CD4-positive, alpha-beta memory T cell (primary cell): ENCODE data around the gene CACNA2D1. TPM values are rescaled to one million over a fixed set of nuclear protein-coding genes. Genes with fewer than 3 reads are reported as not detected.
"Not testable (repeated sequence)": the region's sequence is repeated elsewhere in the genome, so short reads cannot be mapped to it uniquely, and the experiment has no call there.

Experiments used
- CTCF ChIA-PET: fragments of 350-600 bp; sonication (Branson Sonifier 250); formaldehyde crosslinking; loops from one replicate; lab custom pipeline; 2021; ENCODE audit warnings: inconsistent platforms; ENCODE audit not compliant: partially characterized antibody; lab: Charles Lee
- POLR2A ChIA-PET: fragments of 350-600 bp; sonication (Branson Sonifier 250); formaldehyde crosslinking; loops from one replicate; lab custom pipeline; 2021; ENCODE audit not compliant: partially characterized antibody; lab: Charles Lee
- DNase-seq, 5 donors: peaks; one replicate each; pipeline versions ENCODE4 v3.0.0 to v3.0.0-alpha.2; 2020 to 2022; ENCODE audit warnings: mixed read lengths in 1 of 5
- H3K27ac ChIP-seq: one replicate; pipeline ENCODE4 v1.7.0; 2013; ENCODE audit warnings: low read depth, low read length
- H3K27me3 ChIP-seq: 2 replicates; pipeline ENCODE4 v1.7.0; 2013; ENCODE audit warnings: mild to moderate bottlenecking, low read length, moderate library complexity; ENCODE audit not compliant: insufficient read depth
- H3K36me3 ChIP-seq: 2 replicates; pipeline ENCODE4 v1.7.0; 2013; ENCODE audit warnings: mild to moderate bottlenecking, low read length, moderate library complexity; ENCODE audit not compliant: insufficient read depth
- H3K4me1 ChIP-seq: 2 replicates; pipeline ENCODE4 v1.7.0; 2013; ENCODE audit warnings: mild to moderate bottlenecking, low read length, moderate library complexity; ENCODE audit not compliant: insufficient read depth
- H3K4me3 ChIP-seq, 2 donors: one replicate each; pipeline ENCODE4 v1.7.0; 2013; ENCODE audit warnings: low read length in 2 of 2, mild to moderate bottlenecking in 1 of 2
- H3K9me3 ChIP-seq, 2 donors: one replicate each; pipeline ENCODE4 v1.7.0; 2013; ENCODE audit warnings: low read length in 2 of 2, control low read depth in 1 of 2; ENCODE audit not compliant: control insufficient read depth in 1 of 2
- H3K27ac Mint-ChIP-seq, 7 donors: one replicate each; pipeline ENCODE4 v1.8.0; 2020 to 2021; ENCODE audit warnings: mixed read lengths in 7 of 7, mild to moderate bottlenecking in 6 of 7, inconsistent platforms in 3 of 7, moderate library complexity in 3 of 7
- H3K27me3 Mint-ChIP-seq, 2 donors: one replicate each; pipeline ENCODE4 v1.8.0; 2020 to 2021; ENCODE audit warnings: mixed read lengths in 2 of 2
- H3K36me3 Mint-ChIP-seq, 2 donors: one replicate each; pipeline ENCODE4 v1.8.0; 2020 to 2021; ENCODE audit warnings: mixed read lengths in 2 of 2, inconsistent platforms in 1 of 2, mild to moderate bottlenecking in 1 of 2
- H3K4me1 Mint-ChIP-seq, 4 donors: one replicate each; pipeline ENCODE4 v1.8.0; 2020 to 2021; ENCODE audit warnings: mixed read lengths in 4 of 4, mild to moderate bottlenecking in 1 of 4
- H3K4me3 Mint-ChIP-seq, 8 donors: one replicate each; pipeline ENCODE4 v1.8.0; 2020 to 2021; ENCODE audit warnings: mixed read lengths in 8 of 8, mild to moderate bottlenecking in 7 of 8, moderate library complexity in 6 of 8, inconsistent platforms in 3 of 8
- H3K9me3 Mint-ChIP-seq, 8 donors: one replicate each; pipeline ENCODE4 v1.8.0; 2020 to 2021; ENCODE audit warnings: mixed read lengths in 8 of 8, mild to moderate bottlenecking in 5 of 8, inconsistent platforms in 3 of 8, moderate library complexity in 1 of 8
- intact Hi-C: fragments of 100-400 bp; cut with micrococcal nuclease; formaldehyde crosslinking; loops from one replicate; pipeline ENCODE4 v1.15.1; 2023
- polyA plus RNA-seq, 2 donors: library from polyadenylated mRNA; unstranded; fragments of 300-500 nt; fragmentation: Illumina TruSeq; gene quantifications; one replicate each; pipeline ENCODE4 v1.2.3, GENCODE V29; 2021
- total RNA-seq, 2 experiments: library from RNA; stranded (reverse); gene quantifications; one replicate each; pipeline ENCODE4 v1.2.3, GENCODE V29; 2021

CACNA2D1 gene
- total and polyA plus RNA-seq, 4 experiments from 2014 or later: not detected

- Histone ChIP-seq H3K36me3 (no peaks in the 10 kb centered on the region), H3K27ac (no peak overlapping the region), H3K4me1 (no peaks in the 10 kb centered on the region), H3K9me3 (no peaks in the 10 kb centered on the region), H3K4me3 (no peak overlapping the region), H3K27me3 (no peaks in the 10 kb centered on the region)
- intact Hi-C loops: no loop called here
- no peak overlapping the region for H3K27ac Mint-ChIP-seq
- DNase-seq: no peak
- ChIA-PET CTCF (no interaction called here), POLR2A (no interaction called here)
- peaks cover 0 to 10% (median 4%) of the 10 kb centered on the region in 8 donors for H3K9me3 Mint-ChIP-seq
- H3K4me1 Mint-ChIP-seq: no peaks in the 10 kb centered on the region
- H3K4me3 Mint-ChIP-seq: no peak overlapping the region
- H3K27me3 Mint-ChIP-seq: no peaks in the 10 kb centered on the region
- H3K36me3 Mint-ChIP-seq: no peaks in the 10 kb centered on the region
Measured at GRCh38 chr7:82393076-82393839, 50.3 kb downstream of the CACNA2D1 start.

DNA sequence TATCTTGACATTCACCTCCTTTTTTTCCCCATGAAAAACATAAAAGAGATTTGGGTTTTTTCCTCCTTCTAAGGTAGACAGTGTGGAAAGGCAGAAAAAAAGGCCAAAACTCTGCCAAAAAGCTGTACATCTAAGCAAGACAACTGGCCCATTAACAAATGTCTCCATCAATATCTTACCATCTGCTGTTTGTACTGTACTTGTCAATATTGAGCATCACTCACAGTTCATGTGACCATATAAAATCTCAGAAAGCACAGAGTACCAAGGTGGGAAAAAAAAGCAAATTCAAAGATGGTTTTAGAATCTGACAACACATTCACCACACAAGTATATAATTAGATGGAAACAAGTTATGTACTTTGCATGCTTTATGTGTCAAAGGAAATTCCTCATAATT is 52.6 kb downstream of the CACNA2D1 start:
- Mint-ChIP-seq H3K36me3 (no peaks in the 10 kb centered on the region), H3K27me3 (no peaks in the 10 kb centered on the region), H3K27ac (no peak overlapping the region), H3K4me1 (no peaks in the 10 kb centered on the region), H3K4me3 (no peak overlapping the region), H3K9me3 (peaks cover 0 to 5% (median 2%) of the 10 kb centered on the region in 8 donors)
- ChIA-PET CTCF (no interaction called here), POLR2A (no interaction called here)
- DNase-seq: no peak
- H3K27ac ChIP-seq: no peak overlapping the region
- intact Hi-C loops: no loop called here
- no peaks in the 10 kb centered on the region for H3K9me3 ChIP-seq
- no peak overlapping the region for H3K4me3 ChIP-seq
- no peaks in the 10 kb centered on the region for H3K4me1 ChIP-seq
- no peaks in the 10 kb centered on the region for H3K27me3 ChIP-seq
- H3K36me3 ChIP-seq: no peaks in the 10 kb centered on the region

GRCh38 chr7:82389876-82390275 is 53.7 kb downstream of the CACNA2D1 start:
- H3K27me3 Mint-ChIP-seq: no peaks in the 10 kb centered on the region
- no peaks in the 10 kb centered on the region for H3K36me3 Mint-ChIP-seq
- H3K9me3 ChIP-seq: no peaks in the 10 kb centered on the region
- no peak overlapping the region for H3K4me3 Mint-ChIP-seq
- intact Hi-C loops: no loop called here
- CTCF ChIA-PET: no interaction called here
- H3K4me3 ChIP-seq: no peak overlapping the region
- no peaks in the 10 kb centered on the region for H3K4me1 Mint-ChIP-seq
- peaks cover 0 to 5% (median 3%) of the 10 kb centered on the region in 8 donors for H3K9me3 Mint-ChIP-seq
- no peak for DNase-seq
- POLR2A ChIA-PET: no interaction called here
- no peak overlapping the region for H3K27ac Mint-ChIP-seq
- no peak overlapping the region for H3K27ac ChIP-seq
- no peaks in the 10 kb centered on the region for H3K27me3 ChIP-seq
- no peaks in the 10 kb centered on the region for H3K36me3 ChIP-seq
- no peaks in the 10 kb centered on the region for H3K4me1 ChIP-seq

GRCh38 chr7:82388138-82388537 is 55.4 kb downstream of the CACNA2D1 start:
- Mint-ChIP-seq H3K4me3 (no peak overlapping the region), H3K27me3 (no peaks in the 10 kb centered on the region), H3K36me3 (no peaks in the 10 kb centered on the region), H3K27ac (no peak overlapping the region), H3K9me3 (peaks cover 0 to 5% (median under 1%) of the 10 kb centered on the region in 8 donors), H3K4me1 (no peaks in the 10 kb centered on the region)
- POLR2A ChIA-PET: no interaction called here
- DNase-seq: no peak
- H3K27me3 ChIP-seq: no peaks in the 10 kb centered on the region
- H3K4me3 ChIP-seq: no peak overlapping the region
- H3K4me1 ChIP-seq: no peaks in the 10 kb centered on the region
- intact Hi-C loops: no loop called here
- no peak overlapping the region for H3K27ac ChIP-seq
- H3K9me3 ChIP-seq: no peaks in the 10 kb centered on the region
- no peaks in the 10 kb centered on the region for H3K36me3 ChIP-seq
- CTCF ChIA-PET: no interaction called here

GRCh38 chr7:82386571-82386970 is 57.0 kb downstream of the CACNA2D1 start:
- H3K27me3 ChIP-seq, H3K4me1 ChIP-seq, H3K27ac ChIP-seq, H3K4me1 Mint-ChIP-seq, H3K9me3 Mint-ChIP-seq, H3K36me3 ChIP-seq, DNase-seq, intact Hi-C loops, H3K36me3 Mint-ChIP-seq, H3K4me3 Mint-ChIP-seq, H3K27ac Mint-ChIP-seq, POLR2A ChIA-PET, CTCF ChIA-PET, H3K9me3 ChIP-seq, H3K27me3 Mint-ChIP-seq, H3K4me3 ChIP-seq: not testable (repeated sequence)

GRCh38 chr7:82384779-82385178 is 58.8 kb downstream of the CACNA2D1 start:
- intact Hi-C loops: no loop called here
- H3K27ac Mint-ChIP-seq: no peak overlapping the region
- H3K27ac ChIP-seq: no peak overlapping the region
- no peak overlapping the region for H3K4me3 Mint-ChIP-seq
- no peaks in the 10 kb centered on the region for H3K27me3 Mint-ChIP-seq
- H3K36me3 ChIP-seq: no peaks in the 10 kb centered on the region
- no peaks in the 10 kb centered on the region for H3K27me3 ChIP-seq
- ChIA-PET CTCF (no interaction called here), POLR2A (no interaction called here)
- H3K36me3 Mint-ChIP-seq: no peaks in the 10 kb centered on the region
- H3K4me1 ChIP-seq: no peaks in the 10 kb centered on the region
- no peak overlapping the region for H3K4me3 ChIP-seq
- DNase-seq: no peak
- peaks cover 0 to 5% (median 0%) of the 10 kb centered on the region in 8 donors for H3K9me3 Mint-ChIP-seq
- H3K4me1 Mint-ChIP-seq: no peaks in the 10 kb centered on the region
- no peaks in the 10 kb centered on the region for H3K9me3 ChIP-seq

DNA sequence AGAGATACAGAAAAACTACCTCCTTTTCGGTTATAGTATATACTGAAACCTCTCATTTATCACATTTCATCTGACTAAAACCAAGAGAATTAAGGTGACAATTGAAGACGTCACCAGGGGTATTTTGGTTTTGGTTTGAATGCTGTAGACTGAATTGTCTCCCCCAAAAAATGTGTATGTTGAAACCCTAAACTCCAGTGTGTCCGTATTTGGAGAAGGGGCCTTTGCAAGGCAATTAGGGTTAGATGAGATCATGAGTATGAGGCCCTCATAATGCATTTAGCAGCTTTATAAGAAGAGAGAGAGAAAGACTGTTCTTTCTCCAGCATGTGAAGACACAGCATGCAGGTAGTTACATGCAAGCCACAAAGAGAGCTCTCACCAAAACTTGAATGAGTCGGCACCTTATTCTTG is 59.5 kb downstream of the CACNA2D1 start:
- Mint-ChIP-seq H3K27me3 (no peaks in the 10 kb centered on the region), H3K4me1 (no peaks in the 10 kb centered on the region)
- CTCF ChIA-PET: no interaction called here

More for the DNA sequence above, 59.5 kb downstream of the CACNA2D1 start:
- no peaks in the 10 kb centered on the region for H3K4me1 ChIP-seq
- H3K36me3 ChIP-seq: no peaks in the 10 kb centered on the region
- DNase-seq: no peak
- no peak overlapping the region for H3K4me3 Mint-ChIP-seq
- POLR2A ChIA-PET: no interaction called here
- peaks cover 0 to 5% (median 0%) of the 10 kb centered on the region in 8 donors for H3K9me3 Mint-ChIP-seq
- no peak overlapping the region for H3K27ac ChIP-seq
- H3K27me3 ChIP-seq: no peaks in the 10 kb centered on the region
- H3K27ac Mint-ChIP-seq: no peak overlapping the region
- intact Hi-C loops: no loop called here
- H3K9me3 ChIP-seq: no peaks in the 10 kb centered on the region
- no peaks in the 10 kb centered on the region for H3K36me3 Mint-ChIP-seq
- no peak overlapping the region for H3K4me3 ChIP-seq
